Spinal cord (tissue), 10 donors: ENCODE data around the gene EGLN2. TPM values are rescaled to one million over a fixed set of nuclear protein-coding genes. Genes with fewer than 3 reads are reported as not detected.

Source experiments
- DNase-seq, 6 donors: peaks; one replicate each; pipeline versions ENCODE4 v3.0.0 to v3.0.0-alpha.2; 2013 to 2015; ENCODE audit warnings: low spot score in 6 of 6, low read depth in 4 of 6
- H3K27ac ChIP-seq: one replicate; pipeline ENCODE4 v1.5.1; 2013; ENCODE audit warnings: low read depth, low read length, control low read depth
- H3K27me3 ChIP-seq: one replicate; pipeline ENCODE4 v1.6.1; 2013; ENCODE audit warnings: low read length; ENCODE audit not compliant: control insufficient read depth, insufficient read depth
- H3K36me3 ChIP-seq: one replicate; pipeline ENCODE4 v1.6.1; 2013; ENCODE audit warnings: low read length; ENCODE audit not compliant: control insufficient read depth, insufficient read depth
- H3K4me1 ChIP-seq: one replicate; pipeline ENCODE4 v1.6.1; 2013; ENCODE audit warnings: low read length; ENCODE audit not compliant: control insufficient read depth, insufficient read depth
- H3K4me3 ChIP-seq: one replicate; pipeline ENCODE4 v1.5.1; 2013; ENCODE audit warnings: low read depth, low read length, control low read depth
- H3K9me3 ChIP-seq: one replicate; pipeline ENCODE4 v1.6.1; 2013; ENCODE audit warnings: low read length; ENCODE audit not compliant: control insufficient read depth, insufficient read depth
- whole genome bisulfite sequencing: methylation state at CpG from one replicate; pipeline ENCODE4 v1.1.5; 2013; ENCODE audit warnings: missing lambda C conversion rate; ENCODE audit not compliant: insufficient coverage; 5-methylcytosine and 5-hydroxymethylcytosine counted together
- polyA plus RNA-seq, 2 donors: library from polyadenylated mRNA; unstranded; fragments of 120-200 nt; gene quantifications; one replicate each; pipeline ENCODE4 v1.2.1, GENCODE V29; 2013; ENCODE audit not compliant: insufficient read length in 2 of 2
- total RNA-seq, 2 donors: library from RNA; depleted of rRNA in 1 of 2; stranded (reverse); fragments of 120-200 nt in 1 of 2; fragments of >200 nt in 1 of 2; gene quantifications; one replicate each; pipeline versions ENCODE4 v1.2.3 to v1.2.4, GENCODE V29; 2013 to 2014
- donor health status: healthy.

Gene EGLN2
- total and polyA plus RNA-seq, 4 donors: 37.6 to 106 (median 99.3) TPM

- peaks cover 12% of the 10 kb centered on the region for H3K36me3 ChIP-seq
- peak within 1 kb of the TSS; percentile 84 for H3K27ac ChIP-seq
- no peaks in the 10 kb centered on the region for H3K9me3 ChIP-seq
- H3K4me1 ChIP-seq: peaks cover 36% of the 10 kb centered on the region
- DNase-seq: no peak
- WGBS: 71% methylated on average over 8 of the region's 9 CpGs
- no peaks in the 10 kb centered on the region for H3K27me3 ChIP-seq
- H3K4me3 ChIP-seq: peak within 1 kb of the TSS; percentile 55
Measured at GRCh38 chr19:40774916-40775631, 23.9 kb upstream of the EGLN2 start, which contains the start of gene MIA. Gene MIA (plus strand): TSS chr19:40775521. CDS start chr19:40775543, 22 bp downstream.

GRCh38 chr19:40775632-40776022 is 23.4 kb upstream of the EGLN2 start:
- WGBS: 0% methylated on average over 1 of the region's 10 CpGs
- Histone ChIP-seq H3K9me3 (no peaks in the 10 kb centered on the region), H3K4me3 (peak overlapping the region; percentile 55), H3K27ac (peak overlapping the region; percentile 84), H3K4me1 (peaks cover 36% of the 10 kb centered on the region), H3K27me3 (no peaks in the 10 kb centered on the region), H3K36me3 (peaks cover 16% of the 10 kb centered on the region)
- DNase-seq: no peak

GRCh38 chr19:40776364-40776763 is 22.6 kb upstream of the EGLN2 start:
- DNase-seq: no peak
- H3K9me3 ChIP-seq: no peaks in the 10 kb centered on the region
- H3K27ac ChIP-seq: peak overlapping the region; percentile 100
- H3K4me1 ChIP-seq: peaks cover 36% of the 10 kb centered on the region
- no CpG with 5 or more reads among the region's 7 CpGs for WGBS
- no peaks in the 10 kb centered on the region for H3K27me3 ChIP-seq
- H3K36me3 ChIP-seq: peaks cover 18% of the 10 kb centered on the region
- H3K4me3 ChIP-seq: peak overlapping the region; percentile 69

GRCh38 chr19:40776932-40777644 is 21.9 kb upstream of the EGLN2 start:
- H3K36me3 ChIP-seq: peaks cover 19% of the 10 kb centered on the region
- no peaks in the 10 kb centered on the region for H3K9me3 ChIP-seq
- H3K27ac ChIP-seq: peak overlapping the region; percentile 100
- peak; percentile 90 to 99 (median 94) for DNase-seq
- peak overlapping the region; percentile 69 for H3K4me3 ChIP-seq
- no peaks in the 10 kb centered on the region for H3K27me3 ChIP-seq
- H3K4me1 ChIP-seq: peaks cover 36% of the 10 kb centered on the region
- 2% methylated on average over 12 of the region's 13 CpGs for WGBS

GRCh38 chr19:40777645-40777936 is 21.4 kb upstream of the EGLN2 start:
- H3K27ac ChIP-seq: peak overlapping the region; percentile 100
- 0% methylated on average over 4 of the region's 10 CpGs for WGBS
- H3K9me3 ChIP-seq: no peaks in the 10 kb centered on the region
- peak overlapping the region; percentile 69 for H3K4me3 ChIP-seq
- no peaks in the 10 kb centered on the region for H3K27me3 ChIP-seq
- DNase-seq: no peak
- H3K4me1 ChIP-seq: peaks cover 36% of the 10 kb centered on the region
- peaks cover 19% of the 10 kb centered on the region for H3K36me3 ChIP-seq

GRCh38 chr19:40777937-40778705 is 20.9 kb upstream of the EGLN2 start, which contains the start of gene RAB4B:
Gene RAB4B (plus strand): TSS chr19:40778247. CDS start chr19:40778376, 129 bp downstream.
- DNase-seq: peak; percentile 96 to 100 (median 100)
- WGBS: under 1% methylated on average over 56 of the region's 56 CpGs
- H3K9me3 ChIP-seq: no peaks in the 10 kb centered on the region
- H3K36me3 ChIP-seq: peaks cover 19% of the 10 kb centered on the region
- peak within 1 kb of the TSS; percentile 100 for H3K27ac ChIP-seq
- peak within 1 kb of the TSS; percentile 69 for H3K4me3 ChIP-seq
- H3K27me3 ChIP-seq: no peaks in the 10 kb centered on the region
- peaks cover 36% of the 10 kb centered on the region for H3K4me1 ChIP-seq

GRCh38 chr19:40778706-40779284 is 20.2 kb upstream of the EGLN2 start:
- peaks cover 20% of the 10 kb centered on the region for H3K36me3 ChIP-seq
- peak in 1 of 6 donors; percentile 8 for DNase-seq
- peak overlapping the region; percentile 69 for H3K4me3 ChIP-seq
- H3K27ac ChIP-seq: peak overlapping the region; percentile 96
- WGBS: 7% methylated on average over 7 of the region's 7 CpGs
- H3K9me3 ChIP-seq: no peaks in the 10 kb centered on the region
- H3K4me1 ChIP-seq: peaks cover 36% of the 10 kb centered on the region
- no peaks in the 10 kb centered on the region for H3K27me3 ChIP-seq

GRCh38 chr19:40780582-40780981 is 18.4 kb upstream of the EGLN2 start:
- H3K4me1 ChIP-seq: peaks cover 24% of the 10 kb centered on the region
- H3K27me3 ChIP-seq: no peaks in the 10 kb centered on the region
- no peaks in the 10 kb centered on the region for H3K9me3 ChIP-seq
- no peak for DNase-seq
- 94% methylated on average over 5 of the region's 5 CpGs for WGBS
- no peak overlapping the region for H3K4me3 ChIP-seq
- no peak overlapping the region for H3K27ac ChIP-seq
- peaks cover 33% of the 10 kb centered on the region for H3K36me3 ChIP-seq

GRCh38 chr19:40781140-40781539 is 17.9 kb upstream of the EGLN2 start:
- Histone ChIP-seq H3K4me3 (no peak overlapping the region), H3K4me1 (peaks cover 20% of the 10 kb centered on the region), H3K36me3 (peaks cover 37% of the 10 kb centered on the region), H3K27ac (no peak overlapping the region), H3K27me3 (no peaks in the 10 kb centered on the region), H3K9me3 (no peaks in the 10 kb centered on the region)
- DNase-seq: no peak
- 100% methylated on average over 4 of the region's 7 CpGs for WGBS
